HG02981 (cell line): ENCODE measurements around the gene AURKB.
"Not testable (repeated sequence)": the region's sequence is repeated elsewhere in the genome, so short reads cannot be mapped to it uniquely, and the experiment has no call there.

Experiments
- ATAC-seq: cut with Tn5 transposase; IDR thresholded peaks from one replicate; pipeline ENCODE4 v1.9.1; 2021; ENCODE audit warnings: mild to moderate bottlenecking, moderate library complexity; ENCODE audit not compliant: unreplicated experiment

AURKB gene

DNA sequence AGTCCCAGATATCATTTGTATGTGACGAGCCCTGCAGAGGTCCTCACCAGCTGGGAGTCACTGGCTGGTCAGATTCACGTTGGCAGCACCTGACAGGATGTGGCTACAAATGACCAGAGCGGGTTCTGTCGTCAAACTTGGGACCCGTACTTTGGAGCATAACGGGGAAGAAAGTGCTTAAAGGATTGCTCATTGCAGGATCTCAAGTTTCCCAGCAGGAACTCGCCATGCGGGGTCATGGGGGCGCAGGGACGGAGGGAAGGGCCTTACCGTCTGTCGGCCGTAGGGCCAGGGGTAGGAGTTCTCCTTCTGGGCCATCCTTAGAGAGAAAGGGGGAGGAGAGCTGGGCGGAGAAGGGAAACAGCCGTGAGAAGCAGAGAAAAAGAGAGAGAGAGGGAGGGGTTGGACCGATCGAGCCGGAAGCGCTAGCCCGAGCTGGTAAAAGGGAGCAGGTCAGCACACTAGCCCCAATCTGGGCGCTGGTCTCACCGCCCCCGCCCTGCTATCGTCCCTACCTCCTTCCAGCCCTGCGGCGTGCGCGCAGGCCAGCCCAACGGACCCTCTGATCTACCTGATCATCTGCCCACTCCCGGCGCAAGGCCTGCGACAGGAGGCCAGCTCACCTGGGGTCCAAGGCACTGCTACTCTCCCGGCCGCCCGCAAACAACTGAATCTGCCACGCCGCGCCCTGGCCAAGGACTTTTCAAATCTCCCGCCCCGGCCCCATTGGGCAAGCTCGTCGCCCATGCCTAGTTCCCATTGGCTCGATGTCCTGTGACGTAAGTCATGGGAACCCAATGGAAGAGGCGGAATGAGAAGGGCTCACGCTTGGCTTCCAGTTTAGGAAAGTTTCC lies at the start of gene AURKB:
AURKB (minus strand) TSS at position 669 of the 854 bp plus-strand sequence; CDS start at position 318, 351 bp downstream.
- ATAC-seq = peak; percentile 71

DNA sequence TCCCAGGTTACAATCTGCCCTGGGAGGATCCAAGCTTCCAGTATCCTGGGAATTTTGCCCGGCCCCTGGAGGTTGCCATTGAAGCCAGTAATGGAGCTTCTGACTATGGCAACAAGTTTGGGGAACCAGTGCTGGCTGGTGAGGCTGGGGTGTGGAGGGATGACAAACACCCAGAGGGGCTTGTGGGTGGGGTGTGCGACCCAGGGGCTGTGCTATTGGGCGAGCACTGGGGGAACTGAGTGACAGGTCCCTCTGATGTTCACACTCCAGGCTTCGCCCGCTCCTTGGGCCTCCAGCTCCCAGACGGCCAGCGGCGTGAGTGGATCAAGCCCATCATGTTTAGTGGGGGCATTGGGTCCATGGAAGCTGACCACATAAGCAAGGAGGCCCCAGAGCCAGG lies 47.4 kb upstream of the AURKB start:
- no peak for ATAC-seq

DNA sequence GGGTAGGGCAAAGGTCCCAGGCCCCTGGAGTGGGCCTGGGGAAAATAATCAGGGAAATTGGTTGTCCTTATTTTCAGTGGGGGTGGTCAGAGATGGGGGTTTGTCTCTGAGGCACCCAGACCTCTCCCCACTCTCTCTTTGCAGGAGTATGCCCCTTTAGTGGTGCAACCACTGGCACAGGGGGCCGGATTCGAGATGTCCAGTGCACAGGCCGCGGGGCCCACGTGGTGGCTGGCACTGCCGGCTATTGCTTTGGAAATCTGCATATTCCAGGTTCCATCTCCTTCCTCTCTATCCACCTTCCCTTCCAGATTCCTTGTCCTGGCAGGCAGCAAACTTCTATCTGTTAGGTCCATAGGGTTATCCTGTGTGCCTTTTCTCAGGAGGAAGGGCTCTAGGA lies 46.3 kb upstream of the AURKB start:
- ATAC-seq = no peak

DNA sequence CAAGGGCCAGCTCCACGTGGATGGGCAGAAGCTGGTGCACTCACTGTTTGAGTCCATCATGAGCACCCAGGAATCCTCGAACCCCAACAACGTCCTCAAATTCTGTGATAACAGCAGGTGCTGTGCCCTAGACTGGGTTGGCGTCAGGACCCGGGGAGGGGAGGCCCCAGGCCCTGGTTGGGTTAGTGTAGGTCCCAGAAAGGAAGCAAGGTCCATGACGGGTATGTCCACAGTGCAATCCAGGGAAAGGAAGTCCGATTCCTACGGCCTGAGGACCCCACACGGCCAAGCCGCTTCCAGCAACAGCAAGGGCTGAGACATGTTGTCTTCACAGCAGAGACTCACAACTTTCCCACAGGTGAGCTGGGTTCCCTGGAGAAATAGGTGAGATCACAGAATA lies 45.9 kb upstream of the AURKB start:
- no peak for ATAC-seq

DNA sequence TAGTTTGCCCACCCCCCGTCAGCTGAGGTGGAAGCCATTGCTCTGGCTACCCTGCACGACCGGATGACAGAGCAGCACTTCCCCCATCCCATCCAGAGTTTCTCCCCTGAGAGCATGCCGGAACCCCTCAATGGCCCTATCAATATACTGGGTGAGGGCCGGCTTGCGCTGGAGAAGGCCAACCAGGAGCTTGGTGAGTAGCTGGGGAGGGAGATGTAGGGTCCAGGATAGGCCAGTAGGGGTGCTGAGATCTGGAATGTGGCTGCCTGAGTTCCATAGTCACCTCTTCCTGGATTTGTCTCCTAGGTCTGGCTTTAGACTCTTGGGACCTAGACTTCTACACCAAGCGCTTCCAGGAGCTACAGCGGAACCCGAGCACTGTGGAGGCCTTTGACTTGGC lies 45.1 kb upstream of the AURKB start:
- no peak for ATAC-seq

DNA sequence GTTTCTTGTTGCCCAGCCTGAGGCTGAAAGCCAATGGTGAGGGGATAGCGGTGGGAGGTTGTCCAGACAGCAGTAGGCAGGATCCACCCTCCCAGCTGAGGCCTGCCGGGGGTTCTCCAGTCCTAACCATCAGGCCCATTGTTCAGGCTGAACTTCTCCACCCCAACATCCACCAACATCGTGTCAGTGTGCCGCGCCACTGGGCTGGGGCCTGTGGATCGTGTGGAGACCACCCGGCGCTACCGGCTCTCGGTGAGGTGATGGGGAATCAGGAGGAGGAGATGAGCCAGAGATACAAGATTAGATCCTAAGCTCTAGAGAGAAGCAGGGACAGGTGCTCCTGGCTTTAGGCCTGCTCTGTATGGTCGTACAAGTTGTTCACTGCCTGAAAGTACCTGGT lies 44.5 kb upstream of the AURKB start:
- no peak for ATAC-seq

DNA sequence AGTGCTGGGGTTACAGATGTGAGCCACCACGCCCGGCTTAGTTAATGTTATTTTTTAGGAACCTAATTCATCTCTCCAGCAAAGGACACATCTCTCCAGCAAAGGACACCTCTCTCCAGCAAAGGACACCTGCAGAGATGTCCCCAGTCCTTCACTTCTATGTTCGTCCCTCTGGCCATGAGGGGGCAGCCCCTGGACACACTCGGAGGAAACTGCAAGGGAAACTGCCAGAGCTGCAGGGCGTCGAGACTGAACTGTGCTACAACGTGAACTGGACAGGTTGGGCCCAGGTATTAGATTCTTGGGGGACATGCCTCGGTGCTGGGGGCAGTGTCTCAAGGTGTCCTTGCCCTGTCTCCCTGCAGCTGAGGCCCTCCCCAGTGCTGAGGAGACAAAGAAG lies 43.4 kb upstream of the AURKB start:
- no peak for ATAC-seq

DNA sequence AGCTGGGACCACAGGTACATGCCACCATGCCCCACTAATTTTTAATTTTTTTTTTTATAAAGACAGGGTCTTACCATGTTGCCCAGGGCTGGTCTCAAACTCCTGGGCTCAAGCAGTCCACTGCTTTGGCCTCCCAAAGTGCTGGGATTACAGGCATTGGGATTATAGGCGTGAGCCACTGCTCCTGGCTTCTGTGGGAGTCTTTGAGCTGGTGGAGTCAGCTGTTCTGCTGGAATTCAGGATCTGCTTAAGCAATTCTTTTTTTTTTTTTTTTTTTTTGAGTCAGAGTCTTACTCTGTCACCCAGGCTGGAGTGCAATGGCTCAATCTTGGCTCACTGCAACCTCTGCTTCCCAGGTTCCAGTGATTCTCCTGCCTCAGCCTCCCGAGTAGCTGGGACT lies 41.0 kb upstream of the AURKB start:
- ATAC-seq = not testable (repeated sequence)

DNA sequence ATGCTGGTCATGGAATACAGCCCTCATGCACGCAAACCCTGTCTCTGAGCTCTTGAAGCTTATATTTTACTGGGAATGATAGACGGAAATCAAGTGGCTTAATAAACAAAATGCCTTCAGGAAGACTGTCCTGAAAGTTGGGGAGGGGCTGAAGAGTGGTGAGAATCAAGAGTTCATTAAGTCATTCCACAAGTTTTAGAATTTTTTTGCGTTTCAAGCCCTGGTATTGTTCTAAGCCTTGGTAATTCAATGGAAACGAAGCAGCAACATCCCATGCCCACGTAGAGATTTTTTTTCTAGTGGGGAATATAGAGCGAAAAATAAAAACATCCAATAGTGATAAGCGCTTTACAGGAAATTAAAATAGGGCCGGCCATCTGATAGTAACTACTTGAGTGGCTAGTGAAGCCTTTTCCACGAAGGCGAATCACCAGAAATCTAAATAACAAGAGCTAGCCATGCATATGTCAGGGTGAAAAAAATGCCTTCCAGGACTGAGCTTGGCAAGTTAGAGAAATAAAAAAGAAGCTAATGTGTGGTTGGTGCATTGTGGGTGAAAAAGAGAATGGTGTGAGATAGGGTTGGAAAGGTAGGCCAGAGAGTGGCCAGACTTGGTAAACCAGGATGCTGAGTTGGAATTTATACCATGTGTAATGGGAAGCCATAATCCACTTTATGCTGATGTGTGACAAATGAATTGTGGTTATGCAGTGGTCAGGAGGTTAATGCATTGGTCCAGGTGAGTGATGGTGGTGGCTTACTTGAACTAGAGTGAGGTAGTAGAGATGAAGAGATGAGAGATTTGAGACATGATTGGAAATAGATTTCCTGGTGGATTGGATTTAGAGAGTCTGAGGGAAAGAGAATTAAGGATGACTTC lies 39.5 kb upstream of the AURKB start:
- no peak for ATAC-seq

DNA sequence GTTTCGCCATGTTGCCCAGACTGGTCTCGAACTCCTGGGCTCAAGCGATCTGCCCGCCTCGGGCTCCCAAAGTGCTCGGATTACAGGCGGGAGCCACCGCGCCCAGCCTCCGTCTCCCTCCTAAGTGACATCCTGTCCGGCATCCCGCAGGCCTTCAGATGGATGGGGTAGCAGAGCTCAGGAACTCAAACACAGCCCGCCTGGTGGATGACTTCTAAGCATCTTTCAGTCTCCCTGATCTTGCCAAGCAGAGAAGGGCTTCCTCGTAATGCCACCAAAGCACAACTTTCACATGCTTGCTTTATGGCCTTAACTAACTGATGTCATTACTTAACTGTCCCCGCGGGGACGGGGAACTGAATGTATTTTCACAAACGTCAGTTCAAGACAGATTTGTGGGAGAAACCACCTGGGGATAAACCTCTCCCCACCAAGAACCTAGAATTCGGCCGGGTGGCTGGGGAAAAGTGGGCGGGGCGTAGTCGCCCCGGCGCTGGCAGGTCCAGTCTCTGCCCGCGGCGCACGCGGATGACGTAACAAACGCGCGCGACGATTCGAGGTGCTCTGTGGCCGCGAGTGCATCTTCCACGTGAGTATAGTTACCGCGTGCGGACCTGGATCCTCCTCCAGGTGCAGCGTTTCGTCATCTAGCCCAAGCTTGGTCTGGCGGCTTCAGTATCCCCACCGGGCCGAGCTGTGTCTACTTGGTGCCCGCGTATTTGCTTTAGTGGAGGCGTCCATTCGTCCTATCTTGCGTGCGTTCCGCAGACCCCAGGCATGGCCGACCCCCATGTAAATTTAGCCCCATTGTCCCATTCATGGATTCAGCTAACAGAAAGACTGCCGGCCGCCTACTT lies 38.6 kb upstream of the AURKB start, which contains the start of gene PFAS:
PFAS (plus strand) TSS at position 539 of the 857 bp plus-strand sequence. CDS start 4,649 bp downstream, outside the sequence.
- peak; percentile 47 for ATAC-seq

DNA sequence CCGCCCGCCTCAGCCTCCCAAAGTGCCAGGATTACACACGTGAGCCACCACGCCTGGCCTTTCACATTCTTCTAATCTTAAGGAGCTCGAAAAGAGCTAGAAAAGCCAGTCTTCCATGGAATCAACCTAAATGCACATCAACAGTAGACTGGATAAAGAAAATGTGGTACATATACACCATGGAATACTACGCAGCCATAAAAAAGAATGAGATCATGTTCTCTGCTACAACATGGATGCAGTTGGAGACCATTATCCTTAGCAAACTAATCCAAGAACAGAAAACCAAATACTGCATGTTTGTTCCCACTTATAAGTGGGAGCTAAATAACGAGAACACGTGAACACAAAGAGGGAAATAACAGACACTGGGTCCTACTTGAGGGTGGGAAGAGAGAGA lies 34.4 kb upstream of the AURKB start:
- no peak for ATAC-seq

DNA sequence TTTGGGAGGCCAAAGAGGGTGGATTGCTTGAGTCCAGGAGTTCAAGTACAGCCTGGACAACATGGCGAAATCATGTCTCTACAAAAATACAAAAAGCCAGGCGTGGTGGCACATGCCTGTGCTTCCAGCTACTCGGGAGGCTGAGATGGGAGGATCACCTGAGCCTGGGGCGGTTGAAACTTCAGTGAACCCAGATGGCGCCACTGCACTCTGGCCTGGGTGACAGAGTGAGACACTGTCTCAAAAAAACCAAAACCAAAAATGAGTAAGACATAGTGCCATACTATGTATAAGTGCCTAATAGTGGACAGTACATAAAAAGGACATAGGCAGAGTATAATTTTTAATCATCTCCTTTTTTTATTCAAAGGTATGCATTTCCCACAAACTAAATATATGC lies 33.5 kb upstream of the AURKB start:
- ATAC-seq = no peak

DNA sequence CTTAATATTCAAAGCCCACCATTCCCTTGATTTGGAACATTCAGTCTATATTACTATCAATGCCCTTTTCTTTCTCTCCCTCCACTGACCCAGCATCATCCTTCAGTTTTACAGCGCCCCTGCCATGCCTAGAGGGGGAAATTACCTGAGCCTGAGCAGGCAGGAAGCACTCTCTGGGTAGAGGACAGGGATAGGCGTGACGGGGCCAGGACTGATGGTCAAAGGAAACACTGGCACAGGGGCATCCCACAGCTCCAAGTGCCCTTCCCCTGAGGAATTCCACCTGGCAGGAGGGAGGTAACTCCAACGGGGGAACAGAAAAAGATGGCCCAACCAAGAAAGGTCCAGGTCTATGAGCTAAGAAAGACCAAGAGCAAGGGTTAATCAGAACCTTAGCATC lies 27.5 kb upstream of the AURKB start:
- ATAC-seq = no peak

DNA sequence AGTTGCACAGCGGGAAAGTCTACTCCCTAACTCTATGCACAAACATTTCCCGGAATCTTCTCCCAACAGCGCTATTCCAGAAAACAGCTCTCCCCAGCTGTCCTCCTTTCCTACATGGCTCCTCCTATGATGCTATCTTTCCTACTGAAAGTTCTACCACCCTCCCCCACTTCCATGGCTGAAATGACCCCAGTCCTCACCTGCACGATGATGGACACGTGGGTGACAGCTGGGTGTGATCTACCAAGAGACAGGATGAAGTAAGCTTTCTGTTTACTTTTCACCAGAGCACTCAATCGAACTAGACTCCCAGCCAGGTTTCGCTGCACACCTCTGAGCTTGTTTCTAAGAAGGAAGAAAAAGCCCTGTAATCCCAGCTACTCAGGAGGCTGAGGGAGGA lies 26.8 kb upstream of the AURKB start:
- ATAC-seq = no peak

DNA sequence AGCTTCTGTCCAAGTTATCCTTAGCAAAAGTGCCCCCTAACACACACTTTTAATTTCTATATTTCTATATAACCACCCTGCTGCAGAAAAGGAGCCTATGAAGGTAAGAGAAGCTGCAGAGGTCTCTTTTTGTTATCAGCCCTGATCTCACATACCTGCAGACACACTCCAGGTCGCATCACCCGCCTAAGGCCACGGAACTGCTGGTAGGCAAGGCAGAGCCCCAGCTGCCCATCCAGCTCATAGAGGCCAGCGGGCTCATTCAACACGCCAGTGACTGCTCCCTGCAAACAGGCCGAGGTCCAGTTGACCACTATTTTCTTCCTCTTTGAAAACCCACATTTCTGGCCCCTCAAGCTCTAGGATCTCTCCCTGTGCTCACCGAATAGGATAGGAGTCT lies 25.3 kb upstream of the AURKB start:
- ATAC-seq = no peak

DNA sequence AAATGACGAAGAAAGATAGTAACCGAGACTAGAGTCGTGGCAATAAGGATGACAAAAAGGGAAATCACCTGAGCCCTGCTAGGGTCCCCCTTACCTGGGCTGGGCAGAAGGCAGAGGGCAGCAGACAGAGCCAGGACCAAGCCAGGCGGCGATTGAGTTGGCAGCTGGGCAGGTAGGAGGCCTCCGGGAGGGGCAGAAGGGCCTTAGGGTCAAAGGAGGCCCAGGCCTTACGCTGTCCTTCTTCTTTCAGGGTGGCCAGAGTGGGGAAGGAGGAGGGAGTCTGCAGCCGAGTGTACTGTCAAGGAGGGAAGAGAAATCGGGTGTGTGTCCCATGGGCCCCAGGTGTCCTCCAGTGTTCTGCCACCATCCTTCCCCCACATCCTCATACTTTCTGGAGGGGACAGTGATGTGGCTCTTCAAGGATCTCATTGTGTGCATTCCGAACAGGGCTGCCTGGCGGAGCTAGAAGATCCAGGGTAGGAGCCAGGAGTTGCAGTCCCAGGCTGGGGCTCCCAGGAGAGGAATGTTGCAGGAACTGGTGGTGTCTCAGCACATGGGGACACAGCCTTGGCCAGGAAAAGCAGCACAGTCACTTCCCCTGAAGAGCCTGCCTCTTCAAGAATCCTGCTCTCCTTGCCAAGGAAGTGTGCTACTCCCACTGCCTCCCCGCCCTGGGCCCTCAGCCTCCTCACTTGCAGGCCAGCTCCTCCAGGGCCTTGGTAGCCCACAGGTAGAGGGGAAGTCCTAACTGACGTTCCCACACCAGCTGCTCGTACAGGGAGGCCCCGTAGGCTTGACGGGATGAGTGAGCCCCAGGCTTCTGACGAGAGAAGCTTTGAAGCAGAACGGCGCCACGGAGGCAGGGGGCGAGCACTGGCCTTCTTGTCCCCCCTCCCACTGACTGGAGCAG lies 24.2 kb upstream of the AURKB start:
- ATAC-seq = no peak

DNA sequence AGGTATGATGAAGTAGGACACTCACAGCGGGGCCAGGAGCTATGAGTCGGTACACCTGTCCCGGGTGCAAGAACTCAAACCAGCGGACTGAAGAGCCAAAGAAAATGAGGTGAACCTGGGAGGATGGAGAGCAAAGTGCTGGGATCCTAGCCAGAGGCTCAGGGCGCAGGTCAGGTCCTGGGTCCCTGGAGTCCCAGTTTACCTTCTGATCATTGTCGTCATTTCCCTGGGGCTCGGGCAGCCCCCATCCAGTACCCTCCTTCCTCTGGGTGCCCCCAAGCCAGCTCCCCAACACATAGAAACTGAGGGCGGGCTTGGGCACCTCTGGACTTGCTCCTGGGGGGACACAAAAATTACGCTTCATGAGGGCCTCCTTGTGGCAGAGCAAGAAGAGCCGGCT lies 21.3 kb upstream of the AURKB start:
- ATAC-seq = no peak

DNA sequence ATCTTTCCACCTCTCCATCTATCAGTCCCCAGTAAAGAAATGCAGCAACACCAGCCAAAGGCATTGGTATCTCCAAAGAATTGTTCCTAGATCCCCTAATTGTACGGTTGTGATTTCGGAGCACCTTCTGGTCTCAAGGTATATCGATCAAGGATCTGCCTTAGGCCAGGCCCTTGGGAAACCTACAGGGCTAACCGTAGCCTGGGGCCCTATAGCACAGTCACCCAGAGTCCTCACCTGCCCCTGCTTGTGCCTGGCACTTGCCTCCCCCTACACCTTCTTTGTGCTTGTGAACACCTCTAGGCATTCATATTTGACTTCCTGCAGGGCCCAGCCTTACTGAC lies 16.8 kb upstream of the AURKB start:
- ATAC-seq = no peak

DNA sequence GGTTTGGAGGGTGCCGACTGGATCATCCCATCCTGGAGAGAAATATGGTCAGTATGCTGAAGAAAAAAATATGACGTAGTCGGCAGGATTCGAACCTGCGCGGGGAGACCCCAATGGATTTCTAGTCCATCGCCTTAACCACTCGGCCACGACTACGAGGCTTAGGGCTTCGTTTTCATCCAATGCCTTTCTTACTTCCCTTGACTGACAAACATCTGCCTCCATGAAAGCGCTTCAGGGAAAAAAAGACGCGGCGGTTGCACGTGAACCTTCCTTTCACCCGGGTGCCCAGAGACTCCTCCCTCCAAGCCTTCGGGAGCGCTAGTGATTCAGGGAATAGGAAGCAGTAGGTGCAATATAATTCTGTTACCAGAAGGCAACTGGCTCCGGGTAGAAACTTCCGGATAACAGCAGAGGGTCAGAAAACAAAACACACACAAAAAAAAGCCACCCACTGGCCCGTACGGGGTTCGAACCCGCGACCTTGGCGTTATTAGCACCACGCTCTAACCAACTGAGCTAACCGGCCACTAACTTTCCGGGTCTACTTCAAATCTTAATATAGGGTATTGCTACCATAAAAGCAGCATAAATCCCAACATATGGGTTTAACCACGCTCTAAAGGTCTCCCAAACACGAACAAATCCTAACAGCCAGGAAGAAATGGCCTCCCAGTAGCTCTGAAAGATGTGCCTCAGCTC lies 16.3 kb upstream of the AURKB start:
- no peak for ATAC-seq
